Right lobe of liver (tissue), 4 donors: ENCODE measurements around the gene RCN2.

ENCODE experiments used
- CTCF ChIP-seq, 4 donors: fragments of 200-600 bp in 3 of 4; fragments of 450-650 bp in 1 of 4; IDR thresholded peaks; one replicate each; pipeline versions ENCODE4 v1.5.1 to v1.8.0; 2016 to 2022; ENCODE audit warnings: antibody characterized with exemption in 4 of 4, mild to moderate bottlenecking in 2 of 4
- POLR2A ChIP-seq: fragments of 450-650 bp; IDR thresholded peaks from one replicate; pipeline ENCODE4 v1.6.1; 2017; ENCODE audit warnings: antibody characterized with exemption, mild to moderate bottlenecking
- donor health status: DM: no; HTN: no; CAD: no.
- donor health status: DM: no; HTN: no; CAD: no.
- donor health status: DM: no; HTN: yes; CAD: no.

GRCh38 chr15:76967067-76967466, 35.5 kb downstream of the RCN2 start:
- TF ChIP-seq CTCF (IDR thresholded peaks at IDR 0.05): no peak
- TF ChIP-seq POLR2A: no peak
